Stimulated activated CD8-positive, alpha-beta memory T cell treated with anti-CD3 and anti-CD28 coated beads, Interleukin-12 subunit alpha, Interleukin-12 subunit beta, amount 100 ng/mL, for 24 hours (primary cell): ENCODE measurements around the gene LCMT1.
"Not testable (repeated sequence)": the region's sequence is repeated elsewhere in the genome, so short reads cannot be mapped to it uniquely, and the experiment has no call there.

Experiments
- DNase-seq: peaks from one replicate; pipeline ENCODE4 v3.0.0-alpha.2; 2020; ENCODE audit errors: extremely low read depth

The LCMT1 gene

DNA sequence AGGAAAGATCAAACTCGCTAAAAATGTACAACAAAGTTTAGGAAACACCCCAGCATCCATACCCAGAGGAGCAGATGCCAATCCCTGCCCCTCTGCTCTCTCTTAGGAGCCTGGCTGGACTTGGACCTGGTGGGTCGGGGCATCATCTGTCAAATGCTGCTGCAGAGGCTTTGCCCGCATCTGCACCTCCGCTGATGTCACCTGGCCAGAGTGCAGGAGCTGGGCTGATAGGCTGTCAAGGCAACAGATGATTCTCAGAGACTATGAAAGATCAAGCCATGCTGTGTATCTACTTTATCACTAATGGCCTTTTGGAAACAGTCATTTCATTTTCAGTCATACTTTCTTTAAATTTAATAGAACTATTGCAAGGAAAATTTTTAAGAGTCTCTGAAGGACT, 15.9 kb upstream of the LCMT1 start:
- DNase-seq, result no peak

- DNase-seq, result no peak
Measured at GRCh38 chr16:25097276-25097975, 14.1 kb upstream of the LCMT1 start.

DNA sequence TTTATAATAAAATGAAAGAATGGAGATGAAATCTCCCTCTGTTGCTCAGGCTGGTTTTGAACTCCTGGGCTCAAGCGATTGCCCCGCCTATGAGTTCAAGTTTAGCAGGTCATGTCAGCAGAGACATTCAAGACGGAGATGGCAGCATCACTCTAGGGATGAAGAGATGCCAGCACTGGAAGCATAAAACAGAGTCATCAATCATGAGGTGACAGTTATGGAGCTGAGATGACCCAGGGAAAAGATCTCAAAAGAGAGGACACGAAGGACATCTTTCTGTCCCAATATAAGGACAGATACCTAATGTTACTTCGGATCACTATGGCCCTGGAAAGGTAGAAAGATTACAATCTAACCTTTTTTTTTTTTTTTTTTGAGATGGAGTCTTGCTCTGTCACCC, 11.0 kb upstream of the LCMT1 start:
- DNase-seq, result no peak

GRCh38 chr16:25106567-25107465, 4.7 kb upstream of the LCMT1 start:
- DNase-seq, result peak; percentile 53

DNA sequence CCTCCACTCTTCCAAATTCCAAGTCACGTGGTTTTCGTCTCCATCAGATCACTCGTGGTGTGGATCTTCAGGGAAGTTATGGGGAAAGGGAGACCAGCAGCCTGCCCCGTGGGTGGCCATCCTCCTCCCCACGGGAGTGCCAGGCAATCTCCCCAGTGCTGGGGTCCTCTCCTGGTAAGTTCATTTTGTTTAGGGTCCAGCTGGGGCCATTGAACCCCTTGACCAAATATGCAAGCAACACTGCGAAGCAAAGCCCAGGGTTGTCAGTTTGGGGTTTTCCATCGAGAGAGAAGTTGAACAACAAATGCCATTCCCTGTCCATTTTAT, 4.1 kb upstream of the LCMT1 start:
- DNase-seq, result no peak

GRCh38 chr16:25108054-25108453, 3.5 kb upstream of the LCMT1 start:
- DNase-seq, result no peak

DNA sequence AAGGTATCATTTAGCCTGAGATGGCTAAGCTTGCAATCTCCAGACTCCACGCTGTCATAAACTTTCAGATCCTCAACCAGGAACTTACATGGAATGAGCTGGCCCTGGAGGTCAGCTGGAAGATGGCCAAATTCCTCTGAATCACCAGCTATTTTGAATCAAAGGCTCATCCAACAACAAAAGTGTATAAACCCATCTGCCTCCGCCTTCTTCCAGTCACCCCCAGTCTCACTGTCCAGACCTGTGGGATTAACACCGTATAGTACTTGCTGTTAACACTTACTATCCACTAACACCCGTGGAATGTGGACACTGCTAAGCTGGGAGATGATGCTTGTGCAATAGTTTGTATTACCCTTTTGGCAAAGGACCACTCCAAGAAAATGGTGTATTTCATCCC, 1.9 kb upstream of the LCMT1 start:
- DNase-seq, result no peak

DNA sequence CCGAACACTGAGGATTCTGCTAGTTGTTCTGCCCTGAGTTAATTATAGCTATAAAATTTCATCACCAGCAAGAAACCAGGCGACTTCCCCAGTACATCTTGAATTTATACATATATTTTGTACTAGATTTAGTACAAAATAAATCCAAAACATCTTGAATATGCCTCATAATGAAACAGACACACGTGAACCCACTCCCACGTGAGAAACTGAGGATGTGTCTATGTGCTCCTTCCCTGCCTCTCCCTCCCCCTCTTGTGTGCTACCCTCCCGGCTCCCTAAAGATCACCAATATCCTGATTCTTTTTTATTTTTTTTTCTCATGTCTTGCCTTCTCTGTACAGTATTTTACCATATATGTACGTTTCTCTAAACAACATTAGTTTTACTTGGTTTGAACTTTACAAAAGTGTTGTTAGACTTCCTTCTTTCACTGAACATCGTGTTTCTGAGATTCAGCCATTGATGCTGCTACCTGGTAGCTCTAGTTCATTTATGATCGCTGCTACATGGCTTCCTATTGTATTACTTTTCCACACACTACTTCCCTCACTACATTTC, 1.1 kb upstream of the LCMT1 start:
- DNase-seq, result no peak

DNA sequence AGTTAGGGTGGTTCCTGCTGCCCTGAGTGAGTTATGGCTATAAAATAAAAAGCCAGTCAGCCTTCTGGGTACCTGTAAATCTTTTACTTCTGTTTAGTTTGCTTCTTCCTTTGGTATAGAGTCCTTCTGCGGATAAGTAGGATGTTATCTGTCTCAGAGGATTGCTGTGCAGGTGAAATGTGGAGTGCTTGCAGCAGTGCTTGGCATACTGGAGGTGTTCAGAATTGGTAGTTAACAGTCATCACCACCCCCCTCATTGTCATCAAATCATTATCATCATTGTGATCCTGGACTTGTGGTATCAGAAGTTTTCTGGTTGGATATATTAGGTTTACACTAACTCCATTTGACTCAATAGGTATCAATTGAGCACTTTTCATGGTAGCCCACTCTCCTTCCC, 2.6 kb downstream of the LCMT1 start:
- no peak for DNase-seq

- no peak for DNase-seq
Measured at GRCh38 chr16:25118851-25119578, 7.5 kb downstream of the LCMT1 start.

DNA sequence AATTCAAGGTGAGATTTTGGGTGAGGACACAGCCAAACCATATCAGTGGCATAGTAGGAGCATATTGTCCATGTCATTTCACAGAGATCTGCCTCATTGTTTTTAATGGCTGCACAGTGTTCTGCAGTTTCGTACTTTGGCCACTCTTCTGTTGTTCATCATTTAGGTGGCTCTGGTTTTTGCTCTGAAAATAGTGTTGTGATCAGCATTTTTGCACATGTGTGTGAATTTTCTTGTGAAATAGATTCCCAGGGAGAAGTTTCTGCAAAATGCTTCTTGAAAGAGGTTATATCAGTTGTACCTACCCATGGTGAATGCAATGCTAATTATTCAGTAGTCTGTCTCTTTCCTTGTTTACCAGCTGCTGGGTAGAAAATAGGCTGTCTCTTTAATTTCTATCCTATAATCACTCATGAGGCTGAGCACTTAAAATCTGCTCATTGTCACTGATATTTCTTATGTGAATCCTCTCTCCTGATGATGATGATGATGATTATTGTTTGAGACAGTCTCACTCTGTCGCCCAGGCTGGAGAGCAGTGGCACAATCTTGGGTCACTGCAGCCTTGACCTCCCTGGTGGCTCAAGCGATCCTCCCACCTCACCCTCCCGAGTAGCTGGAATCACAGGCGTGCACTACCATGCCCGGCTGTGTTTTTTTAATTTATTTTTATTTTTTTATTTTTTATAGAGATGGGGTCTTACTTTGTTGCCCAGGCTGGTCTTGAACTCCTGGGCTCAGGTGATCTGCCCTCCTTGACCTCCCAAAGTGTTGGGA, 10.5 kb downstream of the LCMT1 start:
- no peak for DNase-seq

DNA sequence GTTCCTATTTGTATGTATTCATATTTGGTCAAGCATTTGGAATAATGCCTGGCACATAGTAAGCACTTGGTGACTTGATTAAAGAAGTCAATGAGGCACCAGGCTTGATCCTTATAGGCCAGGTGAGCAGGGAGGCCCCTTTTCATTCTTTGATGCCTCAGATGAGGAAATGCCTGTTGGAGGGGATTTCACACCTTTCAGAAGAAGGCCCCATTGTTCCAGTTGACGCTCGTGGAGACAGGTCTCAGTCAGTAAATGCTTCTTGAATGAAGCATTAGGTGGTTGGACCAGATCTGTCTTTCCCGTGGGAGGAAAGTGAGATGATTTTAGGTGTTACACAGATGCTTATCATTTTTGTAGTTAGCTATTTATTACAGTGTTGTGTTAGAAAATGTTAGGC, 13.0 kb downstream of the LCMT1 start:
- DNase-seq, result no peak

GRCh38 chr16:25126086-25126666, 14.6 kb downstream of the LCMT1 start:
- not testable (repeated sequence) for DNase-seq

DNA sequence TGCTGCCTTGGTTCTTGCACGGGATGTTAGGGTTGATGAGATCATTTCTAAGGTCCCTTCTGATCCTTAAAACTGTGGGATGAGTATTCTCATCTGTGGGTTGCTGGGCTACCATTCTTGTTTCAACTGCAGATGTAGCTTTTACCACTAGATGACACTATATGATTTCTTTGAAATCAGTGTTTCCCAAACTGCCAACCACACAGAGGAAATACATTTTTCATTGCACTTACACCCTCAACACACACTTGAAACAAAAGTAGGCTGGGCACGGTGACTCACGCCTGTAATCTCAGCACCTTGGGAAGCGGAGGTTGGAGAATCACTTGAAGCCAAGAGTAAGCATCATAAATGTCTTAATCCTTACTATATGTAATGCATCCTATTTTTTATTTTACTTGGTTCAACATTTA, 15.3 kb downstream of the LCMT1 start:
- no peak for DNase-seq

GRCh38 chr16:25132751-25133150, 21.2 kb downstream of the LCMT1 start:
- not testable (repeated sequence) for DNase-seq

- DNase-seq, result no peak
Measured at GRCh38 chr16:25134166-25134700, 22.7 kb downstream of the LCMT1 start.

GRCh38 chr16:25135254-25135878, 23.8 kb downstream of the LCMT1 start:
- DNase-seq, result no peak

GRCh38 chr16:25138130-25138529, 26.6 kb downstream of the LCMT1 start:
- no peak for DNase-seq

GRCh38 chr16:25140459-25140858, 28.9 kb downstream of the LCMT1 start:
- DNase-seq, result no peak

DNA sequence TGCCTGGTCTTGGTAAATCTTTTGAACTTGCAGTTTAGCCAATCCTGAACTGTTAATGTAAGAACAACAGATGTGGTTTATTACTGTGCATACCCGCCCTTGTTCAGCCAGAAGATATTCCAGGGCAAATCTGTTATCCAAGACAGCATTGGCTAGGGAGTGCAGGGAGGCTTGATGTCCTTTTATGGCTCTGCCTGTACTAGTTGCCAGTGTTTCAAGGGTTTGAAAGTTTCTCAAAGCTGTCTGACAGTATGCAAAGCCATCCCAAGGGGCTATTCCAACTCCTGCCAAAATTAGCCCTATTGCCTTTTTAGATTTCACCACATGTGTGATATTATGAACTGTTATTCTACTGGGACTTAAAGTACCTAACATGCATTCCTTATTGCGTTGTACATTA, 30.1 kb downstream of the LCMT1 start:
- DNase-seq, result no peak
